Measurements from ENCODE around the gene LZIC.
A peak's percentile ranks its signal among the peaks of the same experiment; 100 is the strongest.

Gene LZIC

GRCh38 chr1:9916452-9916851 lies 26.7 kb downstream of the LZIC start:
- Histone ChIP-seq H3K9me3 (replicated peaks in 1 of 11) (no peaks in the 10 kb centered on the region), H3K27me3 (no peaks in the 10 kb centered on the region), H3K27ac (no peak overlapping the region), H3K36me3 (no peaks in the 10 kb centered on the region), H3K4me3 (no peak overlapping the region), H3K4me2 (no peak overlapping the region), H4K20me1 (no peaks in the 10 kb centered on the region), H3K9ac (no peak overlapping the region), H3K4me1 (peaks cover 3 to 11% (median 4%) of the 10 kb centered on the region in 10 experiments)
- TF ChIP-seq Cebpa-rat (IDR thresholded peaks at IDR 0.05) = no peak

- Histone ChIP-seq H3K9me3 (replicated peaks in 1 of 11) (no peaks in the 10 kb centered on the region), H3K4me3 (no peak overlapping the region), H4K20me1 (no peaks in the 10 kb centered on the region), H3K4me1 (peaks cover 10 to 16% (median 12%) of the 10 kb centered on the region in 10 experiments), H3K36me3 (no peaks in the 10 kb centered on the region), H3K27me3 (no peaks in the 10 kb centered on the region), H3K4me2 (no peak overlapping the region), H3K27ac (no peak overlapping the region), H3K9ac (no peak overlapping the region)
- TF ChIP-seq Cebpa-rat (IDR thresholded peaks at IDR 0.05) = no peak
Measured at GRCh38 chr1:9914610-9914937, 28.6 kb downstream of the LZIC start.

GRCh38 chr1:9912264-9912936 lies 30.8 kb downstream of the LZIC start:
- H3K27me3 ChIP-seq = no peaks in the 10 kb centered on the region
- peaks cover 0 to 9% (median 0%) of the 10 kb centered on the region in 11 experiments; a peak in 2 of 22 replicates for H4K20me1 ChIP-seq
- H3K4me2 ChIP-seq = peak overlapping the region in 1 of 11 experiments; percentile 82; a peak in 1 of 22 replicates
- no peaks in the 10 kb centered on the region for H3K9me3 ChIP-seq (replicated peaks in 1 of 11)
- no peak overlapping the region for H3K9ac ChIP-seq
- peaks cover 21 to 32% (median 27%) of the 10 kb centered on the region in 10 experiments for H3K4me1 ChIP-seq
- TF ChIP-seq Cebpa-rat (IDR thresholded peaks at IDR 0.05) = no peak
- H3K27ac ChIP-seq = no peak overlapping the region
- H3K4me3 ChIP-seq = no peak overlapping the region
- H3K36me3 ChIP-seq = no peaks in the 10 kb centered on the region

GRCh38 chr1:9910423-9911178 lies 32.6 kb downstream of the LZIC start:
- peak overlapping the region; percentile 57 to 71 (median 64) for H3K4me3 ChIP-seq
- no peaks in the 10 kb centered on the region for H3K9me3 ChIP-seq (replicated peaks in 1 of 11)
- no peaks in the 10 kb centered on the region for H3K27me3 ChIP-seq
- TF ChIP-seq Cebpa-rat (IDR thresholded peaks at IDR 0.05) = no peak
- peaks cover 21 to 36% (median 31%) of the 10 kb centered on the region in 10 experiments for H3K4me1 ChIP-seq
- H3K36me3 ChIP-seq = no peaks in the 10 kb centered on the region
- peak overlapping the region; percentile 71 to 97 (median 82) for H3K4me2 ChIP-seq
- H4K20me1 ChIP-seq = peaks cover 0 to 12% (median 0%) of the 10 kb centered on the region in 11 experiments; a peak in 3 of 22 replicates
- H3K27ac ChIP-seq = peak overlapping the region; percentile 48 to 83 (median 78)
- peak overlapping the region; percentile 67 to 82 (median 77) for H3K9ac ChIP-seq

- Histone ChIP-seq H3K27ac (peak within 1 kb of the TSS; percentile 80 to 90 (median 82)), H3K27me3 (no peaks in the 10 kb centered on the region), H3K9me3 (replicated peaks in 1 of 11) (no peaks in the 10 kb centered on the region), H3K36me3 (no peaks in the 10 kb centered on the region), H3K4me2 (peak within 1 kb of the TSS; percentile 93 to 100 (median 99)), H3K4me3 (peak within 1 kb of the TSS; percentile 81 to 95 (median 91)), H3K9ac (peak within 1 kb of the TSS; percentile 87 to 94 (median 91)), H3K4me1 (peaks cover 21 to 42% (median 33%) of the 10 kb centered on the region in 10 experiments), H4K20me1 (peaks cover 0 to 12% (median 0%) of the 10 kb centered on the region in 11 experiments; a peak in 3 of 22 replicates)
- TF ChIP-seq Cebpa-rat (IDR thresholded peaks at IDR 0.05) = no peak
Measured at GRCh38 chr1:9910076-9910422, 33.1 kb downstream of the LZIC start, which contains the start of gene CTNNBIP1. Gene CTNNBIP1 (minus strand): TSS chr1:9910269. CDS start chr1:9872064, 38,205 bp downstream.

GRCh38 chr1:9909234-9910046 lies 33.8 kb downstream of the LZIC start:
- no peak for TF ChIP-seq Cebpa-rat (IDR thresholded peaks at IDR 0.05)
- Histone ChIP-seq H3K9me3 (replicated peaks in 1 of 11) (no peaks in the 10 kb centered on the region), H3K9ac (peak overlapping the region; percentile 87 to 94 (median 91)), H3K4me1 (peaks cover 21 to 48% (median 37%) of the 10 kb centered on the region in 10 experiments), H3K27me3 (no peaks in the 10 kb centered on the region), H3K4me3 (peak overlapping the region; percentile 81 to 95 (median 91)), H3K36me3 (no peaks in the 10 kb centered on the region), H3K27ac (peak overlapping the region; percentile 80 to 90 (median 82)), H4K20me1 (peaks cover 0 to 12% (median 0%) of the 10 kb centered on the region in 11 experiments; a peak in 4 of 22 replicates), H3K4me2 (peak overlapping the region; percentile 93 to 100 (median 99))

- Histone ChIP-seq H3K9ac (peak overlapping the region; percentile 87 to 94 (median 91); a peak in 20 of 22 replicates), H3K4me3 (peak overlapping the region; percentile 81 to 95 (median 91)), H3K36me3 (no peaks in the 10 kb centered on the region), H4K20me1 (peaks cover 0 to 12% (median 0%) of the 10 kb centered on the region in 11 experiments; a peak in 4 of 22 replicates), H3K27ac (peak overlapping the region in 1 of 11 experiments; percentile 80; a peak in 1 of 22 replicates), H3K9me3 (replicated peaks in 1 of 11) (no peaks in the 10 kb centered on the region), H3K4me2 (peak overlapping the region; percentile 93 to 100 (median 99)), H3K4me1 (peaks cover 21 to 51% (median 37%) of the 10 kb centered on the region in 10 experiments), H3K27me3 (no peaks in the 10 kb centered on the region)
- TF ChIP-seq Cebpa-rat (IDR thresholded peaks at IDR 0.05) = no peak
Measured at GRCh38 chr1:9908871-9909233, 34.3 kb downstream of the LZIC start.

- H3K4me3 ChIP-seq = no peak overlapping the region
- no peaks in the 10 kb centered on the region for H3K9me3 ChIP-seq (replicated peaks in 1 of 11)
- H3K9ac ChIP-seq = no peak overlapping the region
- peaks cover 0 to 12% (median 0%) of the 10 kb centered on the region in 11 experiments; a peak in 4 of 22 replicates for H4K20me1 ChIP-seq
- H3K4me2 ChIP-seq = peak overlapping the region in 1 of 11 experiments; percentile 97; a peak in 3 of 22 replicates
- H3K27me3 ChIP-seq = no peaks in the 10 kb centered on the region
- TF ChIP-seq Cebpa-rat (IDR thresholded peaks at IDR 0.05) = no peak
- no peaks in the 10 kb centered on the region for H3K36me3 ChIP-seq
- peaks cover 21 to 51% (median 37%) of the 10 kb centered on the region in 10 experiments for H3K4me1 ChIP-seq
- no peak overlapping the region for H3K27ac ChIP-seq
Measured at GRCh38 chr1:9907441-9907840, 35.8 kb downstream of the LZIC start.
